HG03558 (cell line): Measurements from ENCODE around the gene CDKAL1.

Experiments used
- ATAC-seq: cut with Tn5 transposase; IDR thresholded peaks from one replicate; pipeline ENCODE4 v1.9.1; 2021; ENCODE audit warnings: moderate number of reproducible peaks; ENCODE audit not compliant: unreplicated experiment; ENCODE audit errors: extremely low read depth

CDKAL1 gene

GRCh38 chr6:21201187-21201586, 666.9 kb downstream of the CDKAL1 start:
- no peak for ATAC-seq

GRCh38 chr6:21201637-21202350, 667.5 kb downstream of the CDKAL1 start:
- ATAC-seq, result no peak

- no peak for ATAC-seq
These were observed 668.3 kb downstream of the CDKAL1 start for GRCh38 chr6:21202521-21202920.

- no peak for ATAC-seq
These were observed 670.7 kb downstream of the CDKAL1 start for GRCh38 chr6:21204951-21205350.

GRCh38 chr6:21208081-21208795, 674.0 kb downstream of the CDKAL1 start:
- no peak for ATAC-seq

- ATAC-seq, result no peak
These were observed 674.5 kb downstream of the CDKAL1 start for GRCh38 chr6:21208796-21209186.

GRCh38 chr6:21213492-21213891, 679.2 kb downstream of the CDKAL1 start:
- peak; percentile 43 for ATAC-seq

- no peak for ATAC-seq
These were observed 680.6 kb downstream of the CDKAL1 start for GRCh38 chr6:21214738-21215448.

- ATAC-seq, result no peak
These were observed 685.0 kb downstream of the CDKAL1 start for GRCh38 chr6:21219241-21219640.

- no peak for ATAC-seq
These were observed 685.6 kb downstream of the CDKAL1 start for GRCh38 chr6:21219856-21220255.

GRCh38 chr6:21220271-21220987, 686.2 kb downstream of the CDKAL1 start:
- ATAC-seq, result no peak

- no peak for ATAC-seq
These were observed 688.4 kb downstream of the CDKAL1 start for GRCh38 chr6:21222656-21223055.

- ATAC-seq, result no peak
These were observed 691.7 kb downstream of the CDKAL1 start for GRCh38 chr6:21225912-21226311.

- no peak for ATAC-seq
These were observed 693.2 kb downstream of the CDKAL1 start for GRCh38 chr6:21227486-21227885.

- no peak for ATAC-seq
These were observed 694.2 kb downstream of the CDKAL1 start for GRCh38 chr6:21228411-21228810.

- no peak for ATAC-seq
These were observed 694.7 kb downstream of the CDKAL1 start for GRCh38 chr6:21228876-21229460.

GRCh38 chr6:21230536-21230935, 696.3 kb downstream of the CDKAL1 start:
- no peak for ATAC-seq

- no peak for ATAC-seq
These were observed 700.9 kb downstream of the CDKAL1 start for GRCh38 chr6:21235162-21235561.

- ATAC-seq, result no peak
These were observed 704.0 kb downstream of the CDKAL1 start for GRCh38 chr6:21238208-21238607.

- ATAC-seq, result no peak
These were observed 706.5 kb downstream of the CDKAL1 start for GRCh38 chr6:21240709-21241108.
